SK-N-SH treated with all-trans-retinoic acid at 6 μM for 48 hours (cell line): ENCODE results near the gene TBC1D9.

ENCODE experiments used
- ARNTL ChIP-seq: fragments of 450-650 bp; formaldehyde crosslinking; IDR thresholded peaks from 2 replicates; pipeline ENCODE4 v1.5.0; 2020; ENCODE audit warnings: low read depth, mild to moderate bottlenecking, moderate library complexity, borderline replicate concordance
- CREB5 ChIP-seq: fragments of 250-450 bp; sonication (Bioruptor Pico); IDR thresholded peaks from 2 replicates; pipeline ENCODE4 v1.5.1; 2020; ENCODE audit warnings: low read depth, mild to moderate bottlenecking, moderate library complexity
- CSDC2 ChIP-seq: fragments of 250-450 bp; sonication (Bioruptor Pico); IDR thresholded peaks from 2 replicates; pipeline ENCODE4 v1.5.0; 2020; ENCODE audit warnings: mild to moderate bottlenecking, moderate library complexity
- CSRNP3 ChIP-seq: fragments of 250-450 bp; sonication (Bioruptor Pico); IDR thresholded peaks from 2 replicates; pipeline ENCODE4 v1.5.1; 2021; ENCODE audit warnings: mild to moderate bottlenecking, moderate library complexity
- ESRRG ChIP-seq: fragments of 250-450 bp; sonication (Bioruptor Pico); IDR thresholded peaks from 2 replicates; pipeline ENCODE4 v1.6.1; 2021; ENCODE audit warnings: mild to moderate bottlenecking
- GLIS3 ChIP-seq: fragments of 250-450 bp; sonication (Bioruptor Pico); IDR thresholded peaks from 2 replicates; pipeline ENCODE4 v1.5.0; 2020; ENCODE audit warnings: mild to moderate bottlenecking, moderate library complexity
- ISL1 ChIP-seq: fragments of 250-450 bp; sonication (Bioruptor Pico); IDR thresholded peaks from 2 replicates; pipeline ENCODE4 v2.1.2; 2022; ENCODE audit warnings: mild to moderate bottlenecking, moderate library complexity
- RARB ChIP-seq: fragments of 250-450 bp; sonication (Bioruptor Pico); IDR thresholded peaks from 2 replicates; pipeline ENCODE4 v1.8.0; 2021; ENCODE audit warnings: mild to moderate bottlenecking, moderate library complexity
- ZFP3 ChIP-seq: fragments of 250-450 bp; sonication (Bioruptor Pico); IDR thresholded peaks from 2 replicates; pipeline ENCODE4 v1.5.0; 2020; ENCODE audit warnings: mild to moderate bottlenecking, moderate library complexity
- ZFP30 ChIP-seq: fragments of 450-650 bp; formaldehyde crosslinking; IDR thresholded peaks from 2 replicates; pipeline ENCODE4 v1.5.0; 2022; ENCODE audit warnings: mild to moderate bottlenecking, moderate library complexity
- ZNF565 ChIP-seq: fragments of 450-650 bp; formaldehyde crosslinking; conservative IDR thresholded peaks from 2 replicates; pipeline ENCODE4 v1.5.0; 2020; ENCODE audit warnings: low read depth, mild to moderate bottlenecking, moderate library complexity
- ZNF70 ChIP-seq: fragments of 450-650 bp; formaldehyde crosslinking; IDR thresholded peaks from 2 replicates; pipeline ENCODE4 v1.5.0; 2020; ENCODE audit warnings: mild to moderate bottlenecking, moderate library complexity
- ZNF8 ChIP-seq: fragments of 450-650 bp; formaldehyde crosslinking; IDR thresholded peaks from 2 replicates; pipeline ENCODE4 v1.5.0; 2020; ENCODE audit warnings: mild to moderate bottlenecking, moderate library complexity
- TF ChIP-seq, protein P1 (sequence below): fragments of 250-450 bp; sonication (Bioruptor Pico); IDR thresholded peaks from 2 replicates; pipeline ENCODE4 v1.8.0; 2020; ENCODE audit warnings: mild to moderate bottlenecking, moderate library complexity, borderline replicate concordance

DNA sequence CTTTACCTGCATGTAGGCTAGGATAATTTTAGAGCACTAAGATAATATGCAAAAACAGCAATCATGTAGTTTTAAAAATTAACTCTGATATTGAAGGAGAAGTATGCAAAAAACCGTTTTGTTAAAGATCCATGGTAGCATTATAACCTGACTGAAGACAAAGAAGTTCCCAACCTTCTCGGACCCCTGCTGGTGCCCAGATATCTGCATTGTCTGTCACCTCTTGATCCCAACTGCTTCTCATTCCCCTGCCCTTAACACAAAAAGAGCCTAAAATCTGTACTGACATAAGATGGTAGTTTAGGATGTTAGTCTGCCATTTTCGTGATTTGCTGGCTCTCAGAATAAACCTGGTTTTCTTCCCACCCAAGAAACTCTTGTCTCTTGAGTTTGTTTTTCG, 125.9 kb downstream of the TBC1D9 start:
- TF ChIP-seq RARB (CRISPR knock-in tag): no peak
- no peak for TF ChIP-seq ARNTL
- TF ChIP-seq ZNF70: no peak
- no peak for TF ChIP-seq ZNF8 (CRISPR knock-in tag)
- TF ChIP-seq, protein P1, sequence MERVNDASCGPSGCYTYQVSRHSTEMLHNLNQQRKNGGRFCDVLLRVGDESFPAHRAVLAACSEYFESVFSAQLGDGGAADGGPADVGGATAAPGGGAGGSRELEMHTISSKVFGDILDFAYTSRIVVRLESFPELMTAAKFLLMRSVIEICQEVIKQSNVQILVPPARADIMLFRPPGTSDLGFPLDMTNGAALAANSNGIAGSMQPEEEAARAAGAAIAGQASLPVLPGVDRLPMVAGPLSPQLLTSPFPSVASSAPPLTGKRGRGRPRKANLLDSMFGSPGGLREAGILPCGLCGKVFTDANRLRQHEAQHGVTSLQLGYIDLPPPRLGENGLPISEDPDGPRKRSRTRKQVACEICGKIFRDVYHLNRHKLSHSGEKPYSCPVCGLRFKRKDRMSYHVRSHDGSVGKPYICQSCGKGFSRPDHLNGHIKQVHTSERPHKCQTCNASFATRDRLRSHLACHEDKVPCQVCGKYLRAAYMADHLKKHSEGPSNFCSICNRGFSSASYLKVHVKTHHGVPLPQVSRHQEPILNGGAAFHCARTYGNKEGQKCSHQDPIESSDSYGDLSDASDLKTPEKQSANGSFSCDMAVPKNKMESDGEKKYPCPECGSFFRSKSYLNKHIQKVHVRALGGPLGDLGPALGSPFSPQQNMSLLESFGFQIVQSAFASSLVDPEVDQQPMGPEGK (CRISPR knock-in tag): no peak
- TF ChIP-seq CSRNP3 (CRISPR knock-in tag): no peak
- TF ChIP-seq ESRRG (CRISPR knock-in tag): no peak
- TF ChIP-seq ISL1 (CRISPR knock-in tag): no peak
- TF ChIP-seq ZNF565 (CRISPR knock-in tag): no peak
- TF ChIP-seq ZFP3 (CRISPR knock-in tag): no peak
- no peak for TF ChIP-seq CSDC2
- no peak for TF ChIP-seq ZFP30 (CRISPR knock-in tag)
- TF ChIP-seq GLIS3 (CRISPR knock-in tag): no peak
- no peak for TF ChIP-seq CREB5 (CRISPR knock-in tag)
